Stimulated activated CD4-positive, alpha-beta T cell treated with anti-CD3 and anti-CD28 coated beads, Interleukin-15, amount 100 ng/mL, for 48 hours (primary cell): Measurements from ENCODE around the gene PJA1.
A peak's percentile ranks its signal among the peaks of the same experiment; 100 is the strongest.

Source experiments
- DNase-seq, 2 donors: peaks; one replicate each; pipeline ENCODE4 v3.0.0-alpha.2; 2020; ENCODE audit warnings: low read depth in 2 of 2

The PJA1 gene

DNA sequence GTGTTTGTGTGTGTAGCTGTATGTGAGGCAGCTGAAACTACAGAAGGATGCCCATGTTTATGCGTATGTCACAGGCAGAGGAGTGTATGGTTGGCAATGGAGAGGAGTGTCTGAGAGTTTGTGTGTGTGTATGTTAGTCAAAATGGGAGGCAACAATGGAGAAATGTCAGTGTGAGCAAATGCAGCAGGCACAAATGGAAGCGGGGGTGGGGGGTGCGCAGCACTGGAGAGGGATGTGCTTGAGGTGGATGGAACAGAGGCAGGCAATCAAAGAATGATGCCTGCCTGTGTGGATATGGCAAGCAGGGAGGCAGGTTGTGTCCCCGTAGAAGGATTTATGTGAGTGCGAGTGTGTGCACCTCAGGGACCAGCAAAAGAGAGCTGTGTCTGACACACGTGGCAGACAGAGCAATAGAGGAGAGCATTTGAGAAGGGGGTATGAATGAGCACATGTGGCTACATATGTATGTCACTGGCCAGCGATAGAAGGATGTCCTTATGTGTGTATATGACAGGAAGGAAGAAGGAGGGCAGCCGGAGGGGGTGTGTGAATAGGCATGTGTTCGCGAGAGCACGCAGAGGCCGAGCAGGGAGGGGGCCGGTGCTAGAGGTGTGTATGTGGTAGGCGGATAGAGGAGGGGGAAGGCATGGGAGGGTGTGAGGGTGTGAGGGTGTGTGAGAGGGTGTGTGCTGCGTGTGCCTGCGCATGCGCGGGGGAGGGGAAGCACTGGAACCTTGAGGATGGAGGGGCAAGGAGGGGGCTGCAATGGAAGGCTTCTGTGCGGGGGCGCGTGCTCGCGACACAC, 1.1 kb downstream of the PJA1 start:
- peak; percentile 24 to 28 for DNase-seq

- DNase-seq, result no peak
Observed at GRCh38 chrX:69162361-69162865, 2.8 kb downstream of the PJA1 start.

DNA sequence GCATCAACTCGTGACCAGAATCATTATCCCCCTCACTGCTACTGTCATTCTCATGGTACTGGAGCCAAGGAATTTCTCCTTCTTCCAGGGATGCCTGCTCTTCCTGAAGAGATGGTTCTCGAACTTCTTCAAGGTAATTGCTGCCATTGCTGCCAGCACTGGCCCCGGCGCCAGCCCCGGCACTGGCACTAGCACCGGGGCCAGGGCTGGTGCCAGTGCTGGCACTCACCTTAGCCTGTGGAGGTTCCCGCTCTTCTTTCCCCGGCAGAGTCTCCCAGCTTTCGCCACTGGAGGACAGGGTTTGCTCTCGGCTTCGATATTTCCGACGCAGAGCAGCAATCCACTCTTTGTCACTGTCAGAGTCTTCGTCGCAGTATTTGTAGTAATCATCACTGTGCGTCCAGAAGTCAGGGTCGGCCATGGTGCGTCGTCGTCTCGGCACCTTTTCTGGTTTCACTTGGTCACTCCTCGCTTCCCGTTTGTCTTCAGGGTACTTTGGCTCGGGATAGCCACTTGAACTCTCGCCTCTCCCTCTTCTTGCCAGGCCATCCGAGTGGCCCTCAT, 3.4 kb downstream of the PJA1 start:
- no peak for DNase-seq

GRCh38 chrX:69161371-69161770, 3.9 kb downstream of the PJA1 start:
- no peak for DNase-seq

DNA sequence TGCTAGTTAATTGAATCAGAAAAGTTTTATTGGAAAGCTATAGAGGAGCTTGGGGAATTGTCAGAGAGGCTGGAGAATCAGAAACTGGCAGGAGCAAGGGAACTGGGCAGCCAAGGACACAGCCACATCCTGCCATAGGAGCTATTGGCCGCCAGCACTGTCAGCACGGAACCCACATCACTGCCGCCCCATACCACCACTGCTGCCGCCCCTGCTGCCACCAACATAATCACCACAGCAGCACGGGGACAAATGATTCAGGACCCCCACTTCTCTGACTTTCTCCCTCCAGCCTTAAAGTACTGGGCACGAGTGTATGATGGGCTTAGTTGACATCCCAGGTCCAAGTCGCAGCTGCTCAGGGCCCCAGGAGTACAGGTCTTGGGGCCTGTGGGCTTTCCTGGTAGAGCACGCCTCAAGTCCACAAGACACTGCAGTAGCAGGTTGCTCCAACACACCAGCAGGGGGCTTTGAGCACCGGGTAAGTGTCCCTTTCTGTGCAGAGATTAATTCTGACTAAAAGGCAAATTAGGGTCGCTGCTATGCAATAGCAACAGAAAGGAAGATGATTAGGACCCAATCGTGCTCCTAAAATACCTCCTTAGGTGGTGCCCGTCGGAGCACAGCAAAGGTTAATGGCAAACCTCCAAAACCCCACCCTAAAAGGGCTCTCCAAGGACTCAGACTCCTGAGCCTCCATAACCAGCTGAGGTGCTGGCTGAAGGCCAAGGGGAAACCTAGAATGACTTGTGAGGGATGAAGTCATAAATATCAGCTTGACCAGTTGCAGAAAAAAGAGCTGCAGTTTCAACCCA, 6.9 kb downstream of the PJA1 start:
- peak in 1 of 2 donors; percentile 5 for DNase-seq

- no peak for DNase-seq
Observed at GRCh38 chrX:69156638-69157037, 8.6 kb downstream of the PJA1 start.

GRCh38 chrX:69155786-69156520, 9.3 kb downstream of the PJA1 start:
- DNase-seq, result no peak

DNA sequence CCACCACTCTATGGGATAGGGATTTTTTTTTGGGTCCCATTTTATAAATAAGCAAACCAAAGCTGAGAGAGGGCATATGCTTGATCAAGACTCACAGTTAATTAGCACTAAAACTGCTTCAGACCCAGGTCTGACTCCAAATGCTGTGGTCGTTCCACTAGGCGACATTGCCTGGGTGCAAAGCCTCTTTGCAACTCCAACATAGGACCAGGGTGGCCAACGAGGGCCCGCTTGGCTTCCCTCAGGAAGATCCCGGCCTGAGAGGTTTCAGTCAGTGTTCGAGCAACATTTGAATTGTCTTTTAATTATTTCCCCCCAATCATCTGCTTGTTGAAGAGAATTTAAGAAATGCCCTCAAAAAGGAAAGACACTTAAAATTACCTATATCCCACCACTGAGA, 11.2 kb downstream of the PJA1 start:
- no peak for DNase-seq

DNA sequence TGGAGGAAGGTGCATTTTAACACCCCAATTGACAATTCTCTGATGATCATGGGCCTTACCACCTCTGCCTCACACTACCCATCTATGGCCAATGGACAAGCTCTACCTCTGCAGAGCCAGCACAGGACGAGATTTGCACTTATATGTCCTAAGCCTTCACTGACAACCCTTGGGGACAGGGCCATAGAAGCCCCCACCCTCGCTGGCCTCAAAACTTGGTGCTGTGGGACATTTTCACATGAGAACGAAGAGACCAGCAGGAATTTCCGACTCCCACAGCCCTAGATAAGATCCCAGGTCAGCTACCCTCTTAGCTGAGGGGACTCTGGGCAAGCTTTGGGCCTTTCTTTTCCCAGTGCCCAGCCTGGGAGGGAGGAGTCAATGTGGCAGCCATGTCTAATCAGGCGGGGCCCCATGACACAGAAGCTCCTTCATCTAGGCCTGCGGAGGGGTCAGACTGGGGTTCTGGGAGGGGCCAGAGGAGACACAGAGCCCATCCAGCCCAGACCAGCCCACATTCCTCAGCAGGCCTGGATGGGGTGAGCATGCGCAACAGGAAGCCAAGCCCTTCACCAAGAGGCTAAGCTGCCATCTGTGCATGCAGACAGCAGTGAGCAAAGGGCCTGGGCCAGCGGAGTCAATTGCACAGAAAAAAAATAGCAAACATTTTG, 12.1 kb downstream of the PJA1 start:
- no peak for DNase-seq

GRCh38 chrX:69152417-69152841, 12.8 kb downstream of the PJA1 start:
- no peak for DNase-seq

GRCh38 chrX:69151866-69152284, 13.4 kb downstream of the PJA1 start:
- no peak for DNase-seq

DNA sequence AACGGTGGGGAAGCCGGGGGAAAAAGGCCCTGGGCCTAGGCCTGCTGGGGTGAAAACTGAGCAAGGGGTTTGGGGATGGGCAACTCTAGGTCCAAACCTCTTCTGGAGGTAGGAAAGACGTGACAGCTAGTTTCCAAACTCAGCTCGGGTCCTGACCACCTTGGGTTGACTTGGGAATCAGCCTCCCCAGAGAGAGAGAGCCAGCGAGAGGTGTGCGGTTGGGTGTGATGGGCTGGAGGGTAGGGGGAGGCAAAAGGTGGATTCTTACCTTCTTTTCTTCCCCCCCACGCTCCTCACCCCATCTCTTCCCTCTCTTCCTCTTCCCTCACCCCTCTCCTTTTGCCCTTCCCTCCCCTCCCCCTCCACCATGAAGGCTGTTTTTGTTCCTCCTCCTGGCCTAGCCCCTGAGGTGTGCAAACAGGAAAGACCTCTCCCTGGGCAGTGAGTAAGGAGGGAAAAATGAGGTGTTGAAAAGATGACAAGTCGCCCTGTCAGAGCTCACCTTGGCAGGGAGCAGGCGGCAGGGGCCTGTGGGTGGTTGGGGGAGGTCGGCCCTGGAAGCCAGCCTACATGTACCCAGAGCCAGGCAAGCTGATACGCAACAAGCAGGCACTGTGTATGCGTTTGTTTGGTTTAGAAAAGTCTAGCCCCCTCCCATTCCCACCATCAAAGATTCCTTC, 14.8 kb downstream of the PJA1 start:
- DNase-seq, result no peak

- no peak for DNase-seq
Observed at GRCh38 chrX:69149466-69150280, 15.6 kb downstream of the PJA1 start.

GRCh38 chrX:69148946-69149345, 16.3 kb downstream of the PJA1 start:
- no peak for DNase-seq

DNA sequence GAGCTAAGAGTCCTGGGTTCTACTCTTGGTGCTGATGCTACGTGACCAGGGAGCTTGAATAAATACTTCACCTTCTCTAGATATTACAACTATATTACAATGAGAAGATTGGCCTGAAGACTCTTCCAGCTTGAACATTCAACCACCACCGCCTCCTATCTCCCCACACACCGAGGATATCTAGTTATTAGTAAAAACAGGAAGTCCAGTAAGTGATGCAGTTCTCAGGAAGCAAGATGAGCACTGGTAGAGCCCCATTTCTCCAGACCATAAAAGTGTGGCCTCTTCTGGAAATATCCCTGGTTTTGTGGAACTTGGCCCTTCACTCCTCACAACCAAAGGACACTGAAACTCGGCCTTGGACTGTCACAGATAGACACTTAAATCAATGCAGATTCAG, 18.5 kb downstream of the PJA1 start:
- DNase-seq, result no peak

- DNase-seq, result no peak
Observed at GRCh38 chrX:69145714-69146113, 19.5 kb downstream of the PJA1 start.

DNA sequence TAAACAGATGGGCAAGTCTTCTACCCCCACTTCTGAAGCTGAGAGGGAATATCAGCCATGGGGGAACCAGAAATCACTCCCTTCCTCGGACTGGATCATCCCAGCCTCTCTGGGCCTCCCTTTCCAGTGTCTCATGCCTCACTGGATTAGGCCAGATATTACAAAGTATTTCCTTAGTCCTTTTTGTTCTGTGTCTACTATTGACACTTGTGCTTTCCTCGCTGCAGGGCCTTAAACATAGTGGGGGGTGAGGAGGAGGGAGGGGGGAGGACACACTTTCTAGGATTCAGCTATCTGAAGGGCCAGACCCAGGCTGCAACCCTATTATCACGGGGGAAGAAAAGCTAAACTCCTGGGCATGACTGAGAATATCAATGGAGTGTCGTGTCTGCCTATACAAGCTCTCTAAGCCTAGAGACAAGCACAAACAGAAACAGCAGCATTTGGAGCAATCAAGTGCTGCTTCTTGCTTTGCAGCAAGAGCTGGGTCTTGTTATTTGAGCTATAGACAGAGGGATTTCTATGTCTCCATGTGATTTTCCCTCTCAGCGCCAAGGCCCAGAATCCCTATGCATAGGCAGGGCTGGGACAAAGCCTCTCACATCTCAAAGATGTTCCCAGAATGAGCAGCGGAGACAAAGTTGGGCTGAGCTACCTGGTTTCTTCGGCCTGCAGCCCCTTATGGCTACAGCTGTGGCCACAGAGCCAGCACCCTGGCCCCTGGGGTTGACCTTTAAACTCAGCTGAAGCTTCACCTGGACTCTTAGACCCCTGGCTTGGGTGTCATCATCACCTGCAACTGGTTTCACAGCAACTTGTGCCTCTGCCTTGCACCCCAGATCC, 20.2 kb downstream of the PJA1 start:
- DNase-seq, result no peak

DNA sequence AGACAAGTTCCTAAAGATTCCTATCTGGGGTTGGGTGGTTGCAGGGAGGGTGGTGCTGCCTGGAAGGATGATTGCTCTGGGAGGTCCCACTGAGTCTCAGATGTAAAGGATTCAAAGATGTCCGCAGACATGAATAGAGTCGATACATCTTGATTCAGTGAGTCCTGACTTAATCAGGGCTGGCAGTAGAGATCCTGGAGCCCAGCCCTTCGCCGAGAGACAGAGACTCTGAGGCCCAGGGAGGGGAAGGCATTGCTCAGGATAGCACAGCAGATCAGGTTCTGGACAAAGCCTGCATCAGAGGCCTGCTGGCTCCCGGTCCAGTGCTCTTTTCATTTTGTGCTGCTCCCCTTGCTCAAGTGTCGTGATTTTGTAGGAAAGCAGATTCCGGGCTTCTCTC, 21.7 kb downstream of the PJA1 start:
- no peak for DNase-seq
